T-helper 17 cell (primary cell): ENCODE measurements around the gene PPFIBP2. TPM values are rescaled to one million over a fixed set of nuclear protein-coding genes. Genes with fewer than 3 reads are reported as not detected.

Experiments used
- ATAC-seq: fragments of 150-1000 bp; cut with Tn5 transposase; 2 replicates; pipeline ENCODE4 v1.10.0; 2021; ENCODE audit warnings: mild to moderate bottlenecking, moderate library complexity
- DNase-seq, 3 donors: peaks; one replicate each; pipeline versions ENCODE4 v3.0.0 to v3.0.0-alpha.2; 2020 to 2021
- H3K9me3 ChIP-seq: one replicate; pipeline ENCODE4 v1.7.0; 2013; ENCODE audit warnings: low read length, mild to moderate bottlenecking; ENCODE audit not compliant: control insufficient read depth, poor library complexity, severe bottlenecking
- H3K27ac Mint-ChIP-seq: one replicate; pipeline ENCODE4 v1.8.0; 2022; ENCODE audit warnings: mild to moderate bottlenecking, moderate library complexity, mixed read lengths
- H3K27me3 Mint-ChIP-seq: one replicate; pipeline ENCODE4 v1.8.0; 2022; ENCODE audit warnings: mixed read lengths
- H3K36me3 Mint-ChIP-seq: one replicate; pipeline ENCODE4 v1.8.0; 2022; ENCODE audit warnings: low read depth, mixed read lengths
- H3K4me1 Mint-ChIP-seq: one replicate; pipeline ENCODE4 v1.8.0; 2022; ENCODE audit warnings: mild to moderate bottlenecking, mixed read lengths
- H3K4me3 Mint-ChIP-seq: one replicate; pipeline ENCODE4 v1.8.0; 2022; ENCODE audit warnings: mild to moderate bottlenecking, moderate library complexity, mixed read lengths
- total RNA-seq, 4 donors: library from RNA in 2 of 4; stranded (reverse) in 2 of 4; gene quantifications; one replicate each; pipeline ENCODE4 v1.2.3 and lab custom pipeline; 2022 to 2026

The PPFIBP2 gene
- total RNA-seq, 2 donors from 2014 or later: 26.2 to 40.6 TPM

GRCh38 chr11:7537265-7537664 lies 23.5 kb downstream of the PPFIBP2 start:
- Mint-ChIP-seq H3K27me3 (no peaks in the 10 kb centered on the region), H3K4me3 (no peak overlapping the region), H3K4me1 (peaks cover 67% of the 10 kb centered on the region), H3K36me3 (peaks cover 7% of the 10 kb centered on the region), H3K27ac (peak overlapping the region; percentile 85)
- peak; percentile 42 for ATAC-seq
- H3K9me3 ChIP-seq: no peaks in the 10 kb centered on the region
- no peak for DNase-seq

- peaks cover 74% of the 10 kb centered on the region for H3K4me1 Mint-ChIP-seq
- DNase-seq: no peak
- H3K36me3 Mint-ChIP-seq: peaks cover 7% of the 10 kb centered on the region
- peak; percentile 66 for ATAC-seq
- no peaks in the 10 kb centered on the region for H3K9me3 ChIP-seq
- peak overlapping the region; percentile 88 for H3K4me3 Mint-ChIP-seq
- no peaks in the 10 kb centered on the region for H3K27me3 Mint-ChIP-seq
- H3K27ac Mint-ChIP-seq: peak overlapping the region; percentile 85
Measured at GRCh38 chr11:7538031-7538430, 24.2 kb downstream of the PPFIBP2 start.

GRCh38 chr11:7538466-7539454 lies 25.0 kb downstream of the PPFIBP2 start:
- H3K9me3 ChIP-seq: no peaks in the 10 kb centered on the region
- Mint-ChIP-seq H3K27me3 (no peaks in the 10 kb centered on the region), H3K36me3 (peaks cover 4% of the 10 kb centered on the region), H3K4me1 (peaks cover 75% of the 10 kb centered on the region), H3K27ac (peak overlapping the region; percentile 85), H3K4me3 (peak overlapping the region; percentile 88)
- DNase-seq (no peak), ATAC-seq (no peak)

GRCh38 chr11:7540830-7541555 lies 27.2 kb downstream of the PPFIBP2 start:
- DNase-seq (no peak), ATAC-seq (no peak)
- H3K9me3 ChIP-seq: no peaks in the 10 kb centered on the region
- Mint-ChIP-seq H3K27me3 (no peaks in the 10 kb centered on the region), H3K36me3 (peaks cover 4% of the 10 kb centered on the region), H3K4me3 (no peak overlapping the region), H3K4me1 (peaks cover 68% of the 10 kb centered on the region), H3K27ac (peak overlapping the region; percentile 85)

- H3K27ac Mint-ChIP-seq: no peak overlapping the region
- H3K27me3 Mint-ChIP-seq: no peaks in the 10 kb centered on the region
- H3K4me1 Mint-ChIP-seq: peaks cover 58% of the 10 kb centered on the region
- peaks cover 5% of the 10 kb centered on the region for H3K36me3 Mint-ChIP-seq
- H3K4me3 Mint-ChIP-seq: no peak overlapping the region
- no peaks in the 10 kb centered on the region for H3K9me3 ChIP-seq
- no peak for ATAC-seq
- DNase-seq: no peak
Measured at GRCh38 chr11:7543302-7543701, 29.5 kb downstream of the PPFIBP2 start.

- H3K36me3 Mint-ChIP-seq: peaks cover 5% of the 10 kb centered on the region
- no peaks in the 10 kb centered on the region for H3K27me3 Mint-ChIP-seq
- DNase-seq (no peak), ATAC-seq (no peak)
- H3K27ac Mint-ChIP-seq: no peak overlapping the region
- H3K4me1 Mint-ChIP-seq: peaks cover 59% of the 10 kb centered on the region
- H3K9me3 ChIP-seq: no peaks in the 10 kb centered on the region
- H3K4me3 Mint-ChIP-seq: no peak overlapping the region
Measured at GRCh38 chr11:7544021-7544420, 30.2 kb downstream of the PPFIBP2 start.

- Mint-ChIP-seq H3K27me3 (no peaks in the 10 kb centered on the region), H3K4me1 (peaks cover 49% of the 10 kb centered on the region), H3K27ac (no peak overlapping the region), H3K36me3 (peaks cover 10% of the 10 kb centered on the region), H3K4me3 (no peak overlapping the region)
- DNase-seq: no peak
- ATAC-seq: no peak
- no peaks in the 10 kb centered on the region for H3K9me3 ChIP-seq
Measured at GRCh38 chr11:7545611-7546010, 31.8 kb downstream of the PPFIBP2 start.

- DNase-seq: no peak
- Mint-ChIP-seq H3K4me3 (peak overlapping the region; percentile 47), H3K27me3 (no peaks in the 10 kb centered on the region), H3K4me1 (peaks cover 44% of the 10 kb centered on the region), H3K27ac (no peak overlapping the region), H3K36me3 (peaks cover 10% of the 10 kb centered on the region)
- no peaks in the 10 kb centered on the region for H3K9me3 ChIP-seq
- ATAC-seq: no peak
Measured at GRCh38 chr11:7546324-7546791, 32.6 kb downstream of the PPFIBP2 start.

GRCh38 chr11:7547687-7548086 lies 33.9 kb downstream of the PPFIBP2 start:
- ATAC-seq: no peak
- Mint-ChIP-seq H3K27ac (no peak overlapping the region), H3K36me3 (peaks cover 10% of the 10 kb centered on the region), H3K4me1 (peaks cover 37% of the 10 kb centered on the region), H3K4me3 (no peak overlapping the region), H3K27me3 (no peaks in the 10 kb centered on the region)
- no peak for DNase-seq
- no peaks in the 10 kb centered on the region for H3K9me3 ChIP-seq

- H3K9me3 ChIP-seq: no peaks in the 10 kb centered on the region
- DNase-seq (no peak), ATAC-seq (peak; percentile 86)
- Mint-ChIP-seq H3K4me3 (no peak overlapping the region), H3K4me1 (peaks cover 32% of the 10 kb centered on the region), H3K27ac (peak overlapping the region; percentile 37), H3K27me3 (no peaks in the 10 kb centered on the region), H3K36me3 (peaks cover 10% of the 10 kb centered on the region)
Measured at GRCh38 chr11:7548659-7549274, 35.0 kb downstream of the PPFIBP2 start.

GRCh38 chr11:7549681-7550080 lies 35.9 kb downstream of the PPFIBP2 start:
- H3K4me3 Mint-ChIP-seq: no peak overlapping the region
- ATAC-seq: no peak
- H3K36me3 Mint-ChIP-seq: peaks cover 9% of the 10 kb centered on the region
- DNase-seq: no peak
- peak overlapping the region; percentile 37 for H3K27ac Mint-ChIP-seq
- H3K4me1 Mint-ChIP-seq: peaks cover 29% of the 10 kb centered on the region
- H3K9me3 ChIP-seq: no peaks in the 10 kb centered on the region
- no peaks in the 10 kb centered on the region for H3K27me3 Mint-ChIP-seq

- H3K27ac Mint-ChIP-seq: no peak overlapping the region
Measured at GRCh38 chr11:7551571-7551970, 37.8 kb downstream of the PPFIBP2 start.

GRCh38 chr11:7552666-7553065 lies 38.9 kb downstream of the PPFIBP2 start:
- DNase-seq: no peak
- Mint-ChIP-seq H3K4me1 (peaks cover 29% of the 10 kb centered on the region), H3K4me3 (no peak overlapping the region), H3K36me3 (peaks cover 6% of the 10 kb centered on the region), H3K27ac (peak overlapping the region; percentile 24), H3K27me3 (no peaks in the 10 kb centered on the region)
- no peak for ATAC-seq
- H3K9me3 ChIP-seq: no peaks in the 10 kb centered on the region

More at GRCh38 chr11:7551571-7551970, 37.8 kb downstream of the PPFIBP2 start:
- H3K9me3 ChIP-seq: no peaks in the 10 kb centered on the region
- no peak overlapping the region for H3K4me3 Mint-ChIP-seq
- DNase-seq (no peak), ATAC-seq (no peak)
- peaks cover 9% of the 10 kb centered on the region for H3K36me3 Mint-ChIP-seq
- peaks cover 32% of the 10 kb centered on the region for H3K4me1 Mint-ChIP-seq
- H3K27me3 Mint-ChIP-seq: no peaks in the 10 kb centered on the region
